ENCODE data around the gene ETV6.

ETV6 gene

GRCh38 chr12:11830307-11830801, 180.9 kb downstream of the ETV6 start:
- DNase-seq (ENCODE audit: low read depth): no peak

- no peak for DNase-seq (ENCODE audit: low read depth)
These were observed 182.6 kb downstream of the ETV6 start for GRCh38 chr12:11832093-11832492.

GRCh38 chr12:11833174-11833895, 183.9 kb downstream of the ETV6 start:
- DNase-seq (ENCODE audit: low read depth): no peak

GRCh38 chr12:11834104-11834812, 184.8 kb downstream of the ETV6 start:
- DNase-seq (ENCODE audit: low read depth): peak; percentile 5

GRCh38 chr12:11834931-11835330, 185.5 kb downstream of the ETV6 start:
- DNase-seq (ENCODE audit: low read depth): no peak

- no peak for DNase-seq (ENCODE audit: low read depth)
These were observed 187.0 kb downstream of the ETV6 start for GRCh38 chr12:11836282-11837151.

- no peak for DNase-seq (ENCODE audit: low read depth)
These were observed 187.9 kb downstream of the ETV6 start for GRCh38 chr12:11837216-11837934.

GRCh38 chr12:11838403-11838802, 188.9 kb downstream of the ETV6 start:
- DNase-seq (ENCODE audit: low read depth): no peak

GRCh38 chr12:11839091-11839641, 189.7 kb downstream of the ETV6 start:
- no peak for DNase-seq (ENCODE audit: low read depth)

- no peak for DNase-seq (ENCODE audit: low read depth)
These were observed 190.9 kb downstream of the ETV6 start for GRCh38 chr12:11840366-11840765.

- DNase-seq (ENCODE audit: low read depth): no peak
These were observed 197.0 kb downstream of the ETV6 start for GRCh38 chr12:11846488-11846887.

- DNase-seq (ENCODE audit: low read depth): no peak
These were observed 198.1 kb downstream of the ETV6 start for GRCh38 chr12:11847539-11847938.

GRCh38 chr12:11849757-11850504, 200.5 kb downstream of the ETV6 start:
- no peak for DNase-seq (ENCODE audit: low read depth)

- no peak for DNase-seq (ENCODE audit: low read depth)
These were observed 203.7 kb downstream of the ETV6 start for GRCh38 chr12:11853126-11853525.

GRCh38 chr12:11854011-11854499, 204.6 kb downstream of the ETV6 start:
- DNase-seq (ENCODE audit: low read depth): no peak

GRCh38 chr12:11855983-11856374, 206.5 kb downstream of the ETV6 start:
- DNase-seq (ENCODE audit: low read depth): no peak

GRCh38 chr12:11856971-11857370, 207.5 kb downstream of the ETV6 start:
- DNase-seq (ENCODE audit: low read depth): no peak

- no peak for DNase-seq (ENCODE audit: low read depth)
These were observed 210.4 kb downstream of the ETV6 start for GRCh38 chr12:11859705-11860425.

- no peak for DNase-seq (ENCODE audit: low read depth)
These were observed 211.8 kb downstream of the ETV6 start for GRCh38 chr12:11861155-11861863.

Data from HS-5 (cell line).